Neural cell (in vitro differentiated cells): ENCODE results near the gene GPR26. TPM values are rescaled to one million over a fixed set of nuclear protein-coding genes. Genes with fewer than 3 reads are reported as not detected.

Experiments used
- H2AFZ ChIP-seq: fragments of 200-600, 300-800 bp; sonication (generic), shearing (Covaris generic); 2 replicates; pipeline ENCODE4 v1.6.0; 2014; ENCODE audit warnings: low read depth, mild to moderate bottlenecking, antibody characterized with exemption, low read length, moderate library complexity
- H3F3A ChIP-seq: fragments of 200-600 bp; shearing (Covaris generic); 2 replicates; pipeline ENCODE4 v1.6.1; 2016; ENCODE audit warnings: mild to moderate bottlenecking, moderate library complexity, mixed read lengths, antibody characterized with exemption, low read length; ENCODE audit not compliant: insufficient read depth, poor library complexity, severe bottlenecking
- H3K27ac ChIP-seq: fragments of 200-600, 300-800 bp; sonication (generic), shearing (Covaris generic); 2 replicates; pipeline ENCODE4 v1.5.1; 2014; ENCODE audit warnings: mild to moderate bottlenecking, low read length, moderate library complexity
- H3K27me3 ChIP-seq: fragments of 300-800, 200-600 bp; sonication (generic), shearing (Covaris generic); 2 replicates; pipeline ENCODE4 v1.6.0; 2014; ENCODE audit warnings: mild to moderate bottlenecking, low read depth, low read length, moderate library complexity; ENCODE audit not compliant: insufficient read depth
- H3K36me3 ChIP-seq: fragments of 300-800, 200-600 bp; sonication (generic), shearing (Covaris generic); 2 replicates; pipeline ENCODE4 v1.5.1; 2014; ENCODE audit warnings: mild to moderate bottlenecking, antibody characterized with exemption, low read length, moderate library complexity; ENCODE audit not compliant: insufficient read depth
- H3K4me2 ChIP-seq: fragments of 300-800, 200-600 bp; sonication (generic), shearing (Covaris generic); 2 replicates; pipeline ENCODE4 v1.6.0; 2014; ENCODE audit warnings: mild to moderate bottlenecking, low read length
- H3K4me3 ChIP-seq: fragments of 300-800, 200-600 bp; sonication (generic), shearing (Covaris generic); 2 replicates; pipeline ENCODE4 v1.5.1; 2014; ENCODE audit warnings: mild to moderate bottlenecking, low read length, moderate library complexity
- H3K79me2 ChIP-seq: fragments of 200-600 bp; shearing (Covaris generic); replicated peaks from 2 replicates; pipeline ENCODE4 v1.6.0; 2014; ENCODE audit warnings: mild to moderate bottlenecking, low read length, moderate library complexity; ENCODE audit not compliant: insufficient read depth
- H3K9ac ChIP-seq: fragments of 300-800, 200-600 bp; sonication (generic), shearing (Covaris generic); 2 replicates; pipeline ENCODE4 v1.6.1; 2016; ENCODE audit warnings: mild to moderate bottlenecking, low read length, mixed read lengths
- H3K9me2 ChIP-seq: fragments of 200-600 bp; shearing (Covaris generic); 2 replicates; pipeline ENCODE4 v1.6.1; 2016; ENCODE audit warnings: mild to moderate bottlenecking, low read length, mixed read lengths; ENCODE audit not compliant: insufficient read depth
- H3K9me3 ChIP-seq: fragments of 200-600, 300-800 bp; sonication (generic), shearing (Covaris generic); 2 replicates; pipeline ENCODE4 v1.6.1; 2016; ENCODE audit warnings: mild to moderate bottlenecking, mixed run types, low read length, moderate library complexity, mixed read lengths
- H4K20me1 ChIP-seq: fragments of 200-600 bp; shearing (Covaris generic); 2 replicates; pipeline ENCODE4 v1.6.1; 2016; ENCODE audit warnings: mild to moderate bottlenecking, mixed run types; ENCODE audit not compliant: insufficient read depth
- EP300 ChIP-seq: fragments of 450-650 bp; conservative IDR thresholded peaks from 2 replicates; pipeline ENCODE4 v1.6.1; 2014; ENCODE audit warnings: antibody characterized with exemption, mild to moderate bottlenecking, moderate library complexity; ENCODE audit not compliant: poor library complexity, severe bottlenecking
- EZH2 ChIP-seq: fragments of 200-600, 300-800 bp; shearing (Covaris generic), sonication (generic); IDR thresholded peaks from 2 replicates; pipeline ENCODE4 v1.6.1; 2014; ENCODE audit warnings: antibody characterized with exemption, low read length, borderline replicate concordance, mild to moderate bottlenecking; ENCODE audit not compliant: insufficient read depth, poor library complexity, severe bottlenecking
- MXI1 ChIP-seq: fragments of 450-650 bp; conservative IDR thresholded peaks from 2 replicates; pipeline ENCODE4 v1.6.1; 2014; ENCODE audit warnings: antibody characterized with exemption, mild to moderate bottlenecking; ENCODE audit not compliant: poor library complexity, severe bottlenecking
- POLR2AphosphoS5 ChIP-seq: IDR thresholded peaks from 2 replicates; pipeline ENCODE4 v1.6.1; 2012
- RAD21 ChIP-seq: fragments of 450-650 bp; conservative IDR thresholded peaks from 2 replicates; pipeline ENCODE4 v1.6.1; 2014; ENCODE audit warnings: antibody characterized with exemption, mild to moderate bottlenecking, moderate library complexity
- SMC3 ChIP-seq: fragments of 450-650 bp; conservative IDR thresholded peaks from 2 replicates; pipeline ENCODE4 v1.6.1; 2014; ENCODE audit warnings: antibody characterized with exemption, mild to moderate bottlenecking, moderate library complexity; ENCODE audit not compliant: poor library complexity
- TAF1 ChIP-seq: IDR thresholded peaks from 2 replicates; pipeline ENCODE4 v1.6.1; 2012; ENCODE audit warnings: low read depth
- polyA plus RNA-seq: library from polyadenylated mRNA; depleted of rRNA; stranded (reverse); fragments of >200 nt; gene quantifications from 2 replicates; pipeline ENCODE4 v1.2.3, GENCODE V29; 2014
- TF ChIP-seq, protein P1 (sequence below): fragments of 450-650 bp; IDR thresholded peaks from 2 replicates; pipeline ENCODE4 v1.5.1; 2014; ENCODE audit warnings: antibody characterized with exemption, mild to moderate bottlenecking, moderate library complexity; ENCODE audit not compliant: poor library complexity, severe bottlenecking
- TF ChIP-seq, protein P2 (sequence below): IDR thresholded peaks from 2 replicates; pipeline ENCODE4 v1.6.1; 2012; ENCODE audit warnings: borderline replicate concordance

The GPR26 gene
- polyA plus RNA-seq, 1 donor from 2014 or later, result 8.1 TPM

DNA sequence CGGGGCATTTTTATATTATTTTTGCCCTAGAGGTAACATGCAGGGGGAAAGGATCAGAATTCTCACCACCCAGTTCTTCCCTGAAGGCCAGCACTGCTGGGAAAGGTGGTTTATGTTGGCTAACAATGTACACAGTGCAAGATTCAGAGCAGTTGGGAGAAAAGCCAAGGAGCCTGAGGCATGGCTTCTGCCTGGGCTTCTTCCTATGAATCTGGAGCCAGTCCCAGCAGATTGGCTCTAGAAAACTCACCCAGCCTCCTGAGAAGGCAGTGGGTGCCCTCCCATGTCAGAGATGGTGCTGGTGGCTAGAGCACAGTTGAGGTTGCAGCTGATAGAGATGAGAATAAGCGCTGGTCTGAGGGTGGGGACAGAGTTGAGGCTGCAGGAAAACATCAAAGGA lies 44.7 kb upstream of the GPR26 start:
- no peaks in the 10 kb centered on the region for H4K20me1 ChIP-seq
- peaks cover 3% of the 10 kb centered on the region for H3K27me3 ChIP-seq
- H3K9ac ChIP-seq, result no peak overlapping the region
- no peak overlapping the region for H3K4me2 ChIP-seq
- no peaks in the 10 kb centered on the region for H3F3A ChIP-seq
- H3K4me3 ChIP-seq, result no peak overlapping the region
- H3K9me3 ChIP-seq, result no peaks in the 10 kb centered on the region
- H3K79me2 ChIP-seq, result no peaks in the 10 kb centered on the region
- H3K27ac ChIP-seq, result no peak overlapping the region
- no peaks in the 10 kb centered on the region for H3K36me3 ChIP-seq
- no peak for TF ChIP-seq RAD21
- no peak for TF ChIP-seq POLR2AphosphoS5
- TF ChIP-seq SMC3, result no peak
- no peak for TF ChIP-seq EZH2
- TF ChIP-seq, protein P1, sequence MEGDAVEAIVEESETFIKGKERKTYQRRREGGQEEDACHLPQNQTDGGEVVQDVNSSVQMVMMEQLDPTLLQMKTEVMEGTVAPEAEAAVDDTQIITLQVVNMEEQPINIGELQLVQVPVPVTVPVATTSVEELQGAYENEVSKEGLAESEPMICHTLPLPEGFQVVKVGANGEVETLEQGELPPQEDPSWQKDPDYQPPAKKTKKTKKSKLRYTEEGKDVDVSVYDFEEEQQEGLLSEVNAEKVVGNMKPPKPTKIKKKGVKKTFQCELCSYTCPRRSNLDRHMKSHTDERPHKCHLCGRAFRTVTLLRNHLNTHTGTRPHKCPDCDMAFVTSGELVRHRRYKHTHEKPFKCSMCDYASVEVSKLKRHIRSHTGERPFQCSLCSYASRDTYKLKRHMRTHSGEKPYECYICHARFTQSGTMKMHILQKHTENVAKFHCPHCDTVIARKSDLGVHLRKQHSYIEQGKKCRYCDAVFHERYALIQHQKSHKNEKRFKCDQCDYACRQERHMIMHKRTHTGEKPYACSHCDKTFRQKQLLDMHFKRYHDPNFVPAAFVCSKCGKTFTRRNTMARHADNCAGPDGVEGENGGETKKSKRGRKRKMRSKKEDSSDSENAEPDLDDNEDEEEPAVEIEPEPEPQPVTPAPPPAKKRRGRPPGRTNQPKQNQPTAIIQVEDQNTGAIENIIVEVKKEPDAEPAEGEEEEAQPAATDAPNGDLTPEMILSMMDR, result no peak
- TF ChIP-seq, protein P2, sequence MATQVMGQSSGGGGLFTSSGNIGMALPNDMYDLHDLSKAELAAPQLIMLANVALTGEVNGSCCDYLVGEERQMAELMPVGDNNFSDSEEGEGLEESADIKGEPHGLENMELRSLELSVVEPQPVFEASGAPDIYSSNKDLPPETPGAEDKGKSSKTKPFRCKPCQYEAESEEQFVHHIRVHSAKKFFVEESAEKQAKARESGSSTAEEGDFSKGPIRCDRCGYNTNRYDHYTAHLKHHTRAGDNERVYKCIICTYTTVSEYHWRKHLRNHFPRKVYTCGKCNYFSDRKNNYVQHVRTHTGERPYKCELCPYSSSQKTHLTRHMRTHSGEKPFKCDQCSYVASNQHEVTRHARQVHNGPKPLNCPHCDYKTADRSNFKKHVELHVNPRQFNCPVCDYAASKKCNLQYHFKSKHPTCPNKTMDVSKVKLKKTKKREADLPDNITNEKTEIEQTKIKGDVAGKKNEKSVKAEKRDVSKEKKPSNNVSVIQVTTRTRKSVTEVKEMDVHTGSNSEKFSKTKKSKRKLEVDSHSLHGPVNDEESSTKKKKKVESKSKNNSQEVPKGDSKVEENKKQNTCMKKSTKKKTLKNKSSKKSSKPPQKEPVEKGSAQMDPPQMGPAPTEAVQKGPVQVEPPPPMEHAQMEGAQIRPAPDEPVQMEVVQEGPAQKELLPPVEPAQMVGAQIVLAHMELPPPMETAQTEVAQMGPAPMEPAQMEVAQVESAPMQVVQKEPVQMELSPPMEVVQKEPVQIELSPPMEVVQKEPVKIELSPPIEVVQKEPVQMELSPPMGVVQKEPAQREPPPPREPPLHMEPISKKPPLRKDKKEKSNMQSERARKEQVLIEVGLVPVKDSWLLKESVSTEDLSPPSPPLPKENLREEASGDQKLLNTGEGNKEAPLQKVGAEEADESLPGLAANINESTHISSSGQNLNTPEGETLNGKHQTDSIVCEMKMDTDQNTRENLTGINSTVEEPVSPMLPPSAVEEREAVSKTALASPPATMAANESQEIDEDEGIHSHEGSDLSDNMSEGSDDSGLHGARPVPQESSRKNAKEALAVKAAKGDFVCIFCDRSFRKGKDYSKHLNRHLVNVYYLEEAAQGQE, result no peak
- TF ChIP-seq EP300, result no peak
- TF ChIP-seq MXI1, result no peak
- TF ChIP-seq TAF1, result no peak
- H3K9me2 ChIP-seq, result no peaks in the 10 kb centered on the region
- no peak overlapping the region for H2AFZ ChIP-seq

DNA sequence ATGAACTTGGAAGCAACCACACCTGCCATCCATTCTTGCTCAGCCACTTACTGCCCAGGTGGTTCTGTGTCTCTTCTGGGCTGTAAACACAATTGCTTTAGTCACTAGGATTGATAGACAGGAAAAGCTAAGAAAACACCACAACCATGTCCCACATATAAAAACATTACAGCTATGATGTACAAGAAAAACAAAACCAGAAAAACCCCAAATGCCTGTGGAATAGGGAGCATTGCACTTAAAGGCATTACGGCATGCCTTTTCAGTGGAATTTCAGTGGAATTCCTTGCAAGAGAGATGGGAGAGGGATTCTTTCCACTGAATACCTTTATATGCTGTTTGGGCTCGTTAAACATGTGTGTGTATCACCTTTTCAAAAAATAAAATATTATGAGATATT lies 44.2 kb upstream of the GPR26 start:
- no peak overlapping the region for H3K4me2 ChIP-seq
- no peak overlapping the region for H2AFZ ChIP-seq
- peaks cover under 1% of the 10 kb centered on the region for H3K27me3 ChIP-seq
- no peaks in the 10 kb centered on the region for H3K9me3 ChIP-seq
- no peaks in the 10 kb centered on the region for H3F3A ChIP-seq
- no peak overlapping the region for H3K4me3 ChIP-seq
- no peaks in the 10 kb centered on the region for H3K9me2 ChIP-seq
- no peak overlapping the region for H3K27ac ChIP-seq
- H4K20me1 ChIP-seq, result no peaks in the 10 kb centered on the region
- no peaks in the 10 kb centered on the region for H3K36me3 ChIP-seq
- H3K9ac ChIP-seq, result no peak overlapping the region
- H3K79me2 ChIP-seq, result no peaks in the 10 kb centered on the region
- TF ChIP-seq POLR2AphosphoS5 (no peak), MXI1 (no peak)

DNA sequence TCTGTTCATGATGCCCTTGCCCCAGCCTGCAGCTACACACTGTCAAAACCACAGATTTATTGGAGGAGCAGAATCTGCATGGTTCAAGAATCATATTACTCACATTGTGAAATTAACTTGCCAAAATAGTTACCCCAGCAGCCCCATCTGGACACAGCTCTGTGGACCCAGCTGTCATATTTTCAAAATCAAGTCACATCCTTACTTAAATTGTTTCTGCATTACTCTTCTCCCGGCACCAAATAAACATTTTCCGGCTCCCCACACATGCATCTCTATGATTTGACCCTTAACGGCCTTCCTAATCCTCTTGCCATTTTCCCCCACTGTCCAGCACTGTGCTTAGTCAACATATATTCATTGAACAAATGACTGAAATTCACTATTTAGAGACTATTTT lies 43.8 kb upstream of the GPR26 start:
- Histone ChIP-seq H3K36me3 (no peaks in the 10 kb centered on the region), H3F3A (no peaks in the 10 kb centered on the region), H4K20me1 (no peaks in the 10 kb centered on the region), H3K9ac (no peak overlapping the region), H3K9me2 (no peaks in the 10 kb centered on the region), H3K4me2 (no peak overlapping the region), H3K4me3 (no peak overlapping the region), H3K9me3 (no peaks in the 10 kb centered on the region), H3K27ac (no peak overlapping the region), H3K79me2 (no peaks in the 10 kb centered on the region), H2AFZ (no peak overlapping the region), H3K27me3 (no peaks in the 10 kb centered on the region)
- TF ChIP-seq, protein P2, result no peak
- TF ChIP-seq EZH2, result no peak
- TF ChIP-seq, protein P1, result no peak
- TF ChIP-seq MXI1, result no peak
- TF ChIP-seq SMC3, result no peak
- no peak for TF ChIP-seq EP300
